GM19240 (cell line): ENCODE data around the gene PKNOX2.

Experiments used
- DNase-seq: peaks from one replicate; pipeline ENCODE4 v3.0.0; 2011; ENCODE audit warnings: low spot score; ENCODE audit not compliant: insufficient read length

The PKNOX2 gene

DNA sequence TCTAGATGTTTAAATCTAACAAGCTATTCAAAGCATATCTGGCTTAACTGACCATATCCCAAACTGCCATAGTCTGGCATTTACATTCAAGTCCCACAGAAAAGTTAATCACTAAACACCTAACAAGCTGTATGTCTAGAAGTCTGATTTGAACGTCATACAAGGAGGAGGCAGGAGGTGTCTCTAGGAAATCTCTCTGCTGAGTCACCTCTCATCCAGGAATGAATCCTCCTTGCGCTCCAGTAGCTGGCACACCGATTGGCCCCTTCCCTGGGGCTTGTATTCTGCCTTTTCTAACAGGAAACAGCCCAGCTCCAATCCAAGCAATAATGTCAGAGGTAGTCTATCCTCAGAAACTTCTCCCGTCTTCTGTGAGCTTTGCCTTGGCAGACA is 299.7 kb downstream of the PKNOX2 start:
- DNase-seq = no peak

DNA sequence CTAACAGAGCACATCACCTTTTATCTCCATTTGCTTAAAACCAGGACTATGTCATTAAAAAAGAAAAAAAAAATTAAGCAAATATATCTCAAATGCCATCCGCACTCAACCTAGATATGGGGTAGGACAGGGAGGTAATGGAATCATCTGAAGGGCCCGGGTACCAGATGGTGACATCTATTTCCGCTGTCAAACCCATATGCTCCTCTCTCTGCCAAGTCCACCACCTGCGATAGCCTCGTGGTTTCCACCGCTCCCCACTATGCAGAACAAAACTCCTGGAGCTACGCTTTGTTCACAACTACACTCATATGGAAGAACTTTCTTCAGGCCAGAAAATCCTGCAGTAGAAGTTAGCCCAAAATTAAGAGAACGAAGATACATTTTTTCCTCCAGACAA is 300.1 kb downstream of the PKNOX2 start:
- DNase-seq = no peak

DNA sequence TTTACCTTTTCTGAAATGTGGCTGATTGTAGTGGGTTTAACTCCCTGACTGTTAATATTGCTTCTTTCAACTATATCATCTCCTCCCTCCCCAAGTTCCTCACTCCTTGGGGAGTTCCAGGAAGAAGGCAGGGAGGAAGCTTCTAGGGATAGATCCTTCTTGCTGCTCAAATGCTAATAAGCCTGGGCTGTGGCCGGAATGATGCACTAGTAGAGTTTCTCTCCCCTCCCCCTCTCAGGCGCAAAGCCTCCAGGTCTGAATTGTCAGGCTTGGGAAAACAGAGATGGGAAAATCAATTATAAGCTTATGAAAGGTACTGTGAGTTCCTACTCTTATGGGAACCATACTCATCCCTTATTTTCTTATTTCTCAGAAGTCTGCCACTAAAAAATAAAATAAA is 300.7 kb downstream of the PKNOX2 start:
- no peak for DNase-seq

DNA sequence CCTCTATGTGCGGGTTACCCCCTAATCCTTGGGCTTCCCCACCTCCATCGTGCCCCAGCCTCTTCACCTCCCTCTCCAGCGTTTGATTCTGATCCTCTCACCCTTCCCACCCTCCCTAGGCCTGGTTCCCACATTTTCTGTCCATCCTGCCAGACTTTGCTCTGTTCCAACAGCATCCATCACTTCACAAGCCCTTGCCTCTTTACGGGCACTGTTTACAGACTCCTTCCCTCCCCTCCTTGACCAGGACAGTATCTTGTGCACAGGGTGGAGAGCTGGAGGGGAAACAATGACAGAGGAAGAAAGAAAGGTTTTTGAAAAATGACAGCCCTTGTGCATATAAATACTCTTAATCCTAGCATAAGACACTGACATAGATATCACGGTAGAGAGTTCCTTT is 301.1 kb downstream of the PKNOX2 start:
- DNase-seq = no peak

DNA sequence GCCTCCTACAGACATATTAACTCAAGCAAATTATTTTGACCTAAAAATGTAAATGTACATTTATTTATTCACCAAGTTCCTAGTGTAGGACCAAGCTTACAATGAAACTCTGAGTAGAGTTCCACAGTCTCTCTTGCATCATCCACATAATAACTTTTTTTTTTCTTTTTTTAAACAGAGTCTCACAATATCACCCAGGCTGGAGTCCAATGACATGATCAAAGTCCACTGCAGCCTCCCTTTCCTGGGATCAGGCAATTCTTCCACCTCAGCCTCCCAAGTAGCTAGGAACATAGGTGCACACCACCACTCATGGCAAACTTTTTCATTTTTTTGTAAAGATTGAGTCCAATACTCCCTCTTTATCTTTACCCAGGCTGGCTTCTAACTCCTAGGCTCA is 303.5 kb downstream of the PKNOX2 start:
- no peak for DNase-seq

DNA sequence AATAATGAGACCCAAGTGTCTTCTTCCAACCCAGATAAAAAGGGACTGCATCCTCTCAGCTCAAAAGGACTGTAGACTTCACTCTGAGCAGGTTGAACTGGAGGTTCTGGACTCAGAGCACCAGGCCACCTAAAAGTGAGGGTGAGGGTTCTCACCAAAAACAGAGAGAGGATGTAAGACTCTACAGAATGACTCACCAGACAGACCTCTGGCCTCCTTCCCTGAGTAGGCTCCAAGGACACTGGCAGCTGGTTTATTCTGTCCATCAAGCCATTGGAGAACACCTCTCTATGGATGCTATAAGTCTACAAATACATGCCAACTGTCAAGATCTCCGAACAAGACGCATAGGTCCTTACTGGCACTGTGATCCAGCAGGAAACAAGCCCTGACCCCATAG is 304.3 kb downstream of the PKNOX2 start:
- no peak for DNase-seq

DNA sequence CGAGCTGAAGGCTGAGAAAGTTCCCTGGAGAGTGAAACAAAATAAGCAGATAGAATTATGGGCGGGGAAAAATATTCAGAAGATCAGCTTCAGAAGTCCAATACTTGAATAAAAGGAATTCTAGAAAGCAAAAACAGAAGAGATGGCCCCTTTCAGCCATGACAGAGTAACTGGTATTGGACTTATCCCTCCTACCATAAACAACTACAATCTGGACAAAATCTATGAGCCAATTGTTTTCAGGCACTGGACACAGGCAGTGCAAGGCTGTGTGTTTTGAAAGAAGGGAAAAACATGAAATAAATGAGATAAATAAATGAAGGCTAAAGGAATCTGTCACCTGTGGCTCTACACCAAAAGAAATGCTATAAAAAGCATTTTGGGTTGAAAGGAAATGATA is 305.8 kb downstream of the PKNOX2 start:
- DNase-seq = no peak

DNA sequence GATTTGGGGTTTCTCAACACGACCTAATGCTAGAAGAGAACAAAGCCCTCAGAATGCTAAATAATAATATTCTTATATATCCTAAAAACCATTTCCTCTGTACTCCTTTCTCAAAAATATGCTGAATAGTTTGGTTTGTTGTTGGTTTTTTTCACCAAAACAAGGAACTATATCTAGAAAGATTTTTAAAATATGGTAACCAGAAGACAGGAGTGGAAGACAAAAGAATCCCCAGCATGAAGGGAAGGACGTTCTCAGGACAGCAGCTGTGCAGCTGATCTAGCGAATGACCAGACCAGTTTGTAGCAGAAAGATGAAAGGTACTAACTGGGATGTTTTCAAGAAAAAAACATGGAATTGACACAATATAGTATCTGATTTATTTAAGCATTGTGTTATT is 312.2 kb downstream of the PKNOX2 start:
- no peak for DNase-seq

DNA sequence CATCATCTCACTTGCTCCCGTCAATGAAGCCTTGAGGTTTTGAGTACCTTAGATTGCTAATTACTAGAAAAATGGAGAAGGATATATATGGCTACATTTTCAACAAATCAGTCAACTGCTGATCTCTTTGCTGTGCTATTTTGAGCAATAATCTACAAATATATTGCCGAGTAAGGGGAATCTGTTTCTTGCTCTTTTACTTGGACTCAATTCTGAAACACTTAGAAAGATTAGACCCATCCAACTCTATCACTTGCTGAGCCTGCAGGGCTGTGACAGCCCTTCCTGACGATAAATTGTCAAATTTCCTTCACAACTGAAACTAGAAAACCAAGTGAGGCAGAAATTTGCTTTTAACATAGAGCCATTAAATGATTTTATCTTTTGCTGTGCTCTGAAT is 314.6 kb downstream of the PKNOX2 start:
- DNase-seq = no peak

DNA sequence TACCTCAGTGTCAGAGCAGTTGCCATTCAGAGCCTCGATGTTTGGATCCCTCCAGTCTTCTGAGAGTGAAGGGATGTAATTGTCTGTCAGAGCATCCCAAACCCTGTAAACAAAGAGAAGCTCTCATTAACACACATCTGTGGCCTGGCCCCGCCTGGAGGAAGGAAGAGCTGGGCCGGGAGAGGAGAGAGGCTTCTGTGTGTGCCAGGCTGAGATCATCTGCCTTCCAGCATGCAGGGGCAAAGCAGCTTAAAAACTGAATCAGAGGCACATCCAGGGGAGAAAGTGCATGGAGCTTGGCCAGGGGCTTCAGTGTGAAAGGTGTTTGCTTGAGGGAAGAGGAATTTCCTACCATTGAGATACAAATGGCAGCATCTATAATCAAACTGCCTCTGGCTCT is 317.0 kb downstream of the PKNOX2 start:
- no peak for DNase-seq
